Measurements from ENCODE around the gene MIB2.

- TF ChIP-seq CTCF (IDR thresholded peaks at IDR 0.05) (no peak), POLR2A (IDR thresholded peaks at IDR 0.05) (no peak)
Observed at GRCh38 chr1:1623631-1624442, 8.5 kb downstream of the MIB2 start.

Data from esophagus squamous epithelium (tissue), 4 donors.